ENCODE data around the gene FLRT1. TPM values are rescaled to one million over a fixed set of nuclear protein-coding genes. Genes with fewer than 3 reads are reported as not detected.

The FLRT1 gene
- total RNA-seq, 4 donors from 2014 or later = not detected

DNA sequence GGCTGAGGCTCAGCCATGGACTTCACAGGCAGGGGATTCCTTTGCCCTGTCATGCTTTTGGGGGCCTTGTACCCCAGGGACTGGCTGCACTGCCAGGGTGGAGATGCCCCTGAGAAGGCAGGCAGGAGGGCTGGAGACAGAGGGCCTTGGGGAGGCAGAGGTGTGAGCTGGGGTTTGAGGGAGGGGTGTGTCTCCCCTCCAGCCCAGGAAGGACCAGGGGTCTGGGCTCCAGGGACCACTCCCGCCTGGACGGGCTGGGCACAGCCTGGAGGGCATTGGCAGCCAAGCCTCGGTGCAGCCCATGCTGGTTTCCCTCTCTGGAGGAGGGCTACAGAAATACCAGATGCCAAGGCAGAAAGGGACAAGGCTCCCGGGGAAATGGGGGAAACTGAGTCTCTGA, 30.0 kb upstream of the FLRT1 start:
- H3K4me3 ChIP-seq = no peak overlapping the region
- H3K36me3 ChIP-seq = no peaks in the 10 kb centered on the region
- no peak for DNase-seq
- no peak for ATAC-seq
- TF ChIP-seq POLR2A (IDR thresholded peaks at IDR 0.05) (no peak), CTCF (IDR thresholded peaks at IDR 0.05 in 4 of 5, conservative IDR thresholded peaks at IDR 0.05 in 1 of 5) (no peak)
- intact Hi-C loops (cut with DNase I; ENCODE audit: low total_unique reads) (no loop called here), in situ Hi-C loops (cut with MboI; ENCODE audit: low sequenced_read_pairs in 4 of 4) (no loop called here)
- H3K27me3 ChIP-seq = no peaks in the 10 kb centered on the region
- no peaks in the 10 kb centered on the region for H3K9me3 ChIP-seq
- no peak overlapping the region for H3K27ac ChIP-seq
- peaks cover 20 to 22% of the 10 kb centered on the region in 2 donors for H3K4me1 ChIP-seq

DNA sequence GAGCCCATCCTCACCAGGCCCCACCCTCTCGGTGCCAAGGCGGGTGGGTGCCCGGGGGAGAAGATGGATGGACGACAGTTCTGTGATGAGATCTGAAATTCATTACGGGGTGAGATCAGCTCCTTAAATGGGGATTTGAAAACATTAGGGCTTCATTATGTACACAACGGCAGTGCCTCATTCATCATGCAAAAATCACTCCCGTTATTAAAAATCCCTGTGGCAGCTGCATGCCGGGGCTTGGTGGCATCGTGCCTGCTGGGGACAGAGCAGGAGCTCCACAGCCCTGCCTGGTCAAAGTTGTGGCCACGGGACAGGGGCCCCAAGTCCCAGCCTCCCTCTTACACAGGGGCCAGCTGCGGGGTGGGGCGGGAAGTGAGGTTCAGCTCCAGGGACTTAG, 29.3 kb upstream of the FLRT1 start:
- in situ Hi-C loops (cut with MboI; ENCODE audit: low sequenced_read_pairs in 4 of 4) = no loop called here
- TF ChIP-seq CTCF (IDR thresholded peaks at IDR 0.05 in 4 of 5, conservative IDR thresholded peaks at IDR 0.05 in 1 of 5) (no peak), POLR2A (IDR thresholded peaks at IDR 0.05) (no peak)
- H3K27ac ChIP-seq = no peak overlapping the region
- ATAC-seq (no peak), DNase-seq (no peak)
- H3K9me3 ChIP-seq = no peaks in the 10 kb centered on the region
- no peaks in the 10 kb centered on the region for H3K27me3 ChIP-seq
- no peak overlapping the region for H3K4me3 ChIP-seq
- intact Hi-C loops (cut with DNase I; ENCODE audit: low total_unique reads) = no loop called here
- peaks cover 14 to 19% of the 10 kb centered on the region in 2 donors for H3K4me1 ChIP-seq
- H3K36me3 ChIP-seq = no peaks in the 10 kb centered on the region

GRCh38 chr11:64007160-64007628, 28.5 kb upstream of the FLRT1 start:
- DNase-seq (no peak), ATAC-seq (peak; percentile 12 to 21)
- intact Hi-C loops (cut with DNase I; ENCODE audit: low total_unique reads) (no loop called here), in situ Hi-C loops (cut with MboI; ENCODE audit: low sequenced_read_pairs in 4 of 4) (no loop called here)
- Histone ChIP-seq H3K36me3 (no peaks in the 10 kb centered on the region), H3K4me1 (peaks cover 10 to 15% of the 10 kb centered on the region in 2 donors), H3K27me3 (no peaks in the 10 kb centered on the region), H3K9me3 (no peaks in the 10 kb centered on the region), H3K4me3 (peak overlapping the region; percentile 26 to 43 (median 39)), H3K27ac (peak overlapping the region; percentile 31 to 61 (median 49))
- TF ChIP-seq POLR2A (IDR thresholded peaks at IDR 0.05) (no peak), CTCF (IDR thresholded peaks at IDR 0.05 in 4 of 5, conservative IDR thresholded peaks at IDR 0.05 in 1 of 5) (no peak)

GRCh38 chr11:64007629-64008282, 28.0 kb upstream of the FLRT1 start:
- ATAC-seq = peak; percentile 57 to 84
- Histone ChIP-seq H3K27me3 (no peaks in the 10 kb centered on the region), H3K4me1 (peaks cover 6 to 10% of the 10 kb centered on the region in 2 donors), H3K36me3 (no peaks in the 10 kb centered on the region), H3K4me3 (peak overlapping the region; percentile 26 to 43 (median 39)), H3K27ac (peak overlapping the region; percentile 31 to 61 (median 49)), H3K9me3 (no peaks in the 10 kb centered on the region)
- in situ Hi-C loops (cut with MboI; ENCODE audit: low sequenced_read_pairs in 4 of 4) = no loop called here
- DNase-seq = peak; percentile 54 to 68
- intact Hi-C loops (cut with DNase I; ENCODE audit: low total_unique reads) = no loop called here
- TF ChIP-seq POLR2A (IDR thresholded peaks at IDR 0.05) (no peak), CTCF (IDR thresholded peaks at IDR 0.05 in 4 of 5, conservative IDR thresholded peaks at IDR 0.05 in 1 of 5) (peak in 2 of 5 experiments; percentile 27 to 35)

Data from gastrocnemius medialis (tissue), 4 donors.